ENCODE data around the gene ZNF335.
A peak's percentile ranks its signal among the peaks of the same experiment; 100 is the strongest.

Gene ZNF335

GRCh38 chr20:45971675-45972499 lies at the start of gene ZNF335:
Gene ZNF335, minus strand, starts transcription at chr20:45972203. Its CDS starts 793 bp downstream, at chr20:45971410.
- peak; percentile 89 to 99 (median 95) for DNase-seq
- intact Hi-C loops (cut with DNase I) = loop anchor here (2.0 kb wide), 2 partner anchors 37 to 117 kb away; partner anchors contain the start of genes NCOA5 and PCIF1

GRCh38 chr20:46020555-46020954 lies 48.6 kb upstream of the ZNF335 start:
- intact Hi-C loops (cut with DNase I) = loop anchor here (10.0 kb wide), 1 partner anchor 334 kb away; no protein-coding TSS in a partner anchor
- peak in 1 of 10 donors; percentile 38 for DNase-seq

- intact Hi-C loops (cut with DNase I) = no loop called here
- no peak for DNase-seq
These were observed 46.6 kb upstream of the ZNF335 start for GRCh38 chr20:46018611-46019010.

GRCh38 chr20:46018112-46018511 lies 46.1 kb upstream of the ZNF335 start:
- DNase-seq = no peak
- intact Hi-C loops (cut with DNase I) = no loop called here

- intact Hi-C loops (cut with DNase I) = no loop called here
- no peak for DNase-seq
These were observed 45.3 kb upstream of the ZNF335 start for GRCh38 chr20:46017272-46017671.

- DNase-seq = no peak
- intact Hi-C loops (cut with DNase I) = no loop called here
These were observed 42.8 kb upstream of the ZNF335 start for GRCh38 chr20:46014517-46015396.

GRCh38 chr20:46013829-46014516 lies 42.0 kb upstream of the ZNF335 start:
- intact Hi-C loops (cut with DNase I) = no loop called here
- peak in 2 of 10 donors; percentile 43 to 68 for DNase-seq

- intact Hi-C loops (cut with DNase I) = no loop called here
- DNase-seq = no peak
These were observed 41.4 kb upstream of the ZNF335 start for GRCh38 chr20:46013322-46013828.

- intact Hi-C loops (cut with DNase I) = no loop called here
- no peak for DNase-seq
These were observed 40.9 kb upstream of the ZNF335 start for GRCh38 chr20:46012921-46013320.

- intact Hi-C loops (cut with DNase I) = no loop called here
These were observed 39.9 kb upstream of the ZNF335 start for GRCh38 chr20:46011631-46012482.

GRCh38 chr20:46010491-46011391 lies 38.7 kb upstream of the ZNF335 start:
- intact Hi-C loops (cut with DNase I) = no loop called here
- peak in 1 of 10 donors; percentile 54 for DNase-seq

More at GRCh38 chr20:46011631-46012482, 39.9 kb upstream of the ZNF335 start:
- DNase-seq = peak in 1 of 10 donors; percentile 69

GRCh38 chr20:46009816-46010215 lies 37.8 kb upstream of the ZNF335 start:
- intact Hi-C loops (cut with DNase I) = no loop called here
- DNase-seq = peak in 1 of 10 donors; percentile 58

- DNase-seq = no peak
- intact Hi-C loops (cut with DNase I) = no loop called here
These were observed 35.7 kb upstream of the ZNF335 start for GRCh38 chr20:46007671-46008070.

GRCh38 chr20:46006964-46007363 lies 35.0 kb upstream of the ZNF335 start:
- no peak for DNase-seq
- intact Hi-C loops (cut with DNase I) = no loop called here

- no peak for DNase-seq
- intact Hi-C loops (cut with DNase I) = no loop called here
These were observed 34.2 kb upstream of the ZNF335 start for GRCh38 chr20:46006022-46006705.

GRCh38 chr20:46004889-46005473 lies 33.0 kb upstream of the ZNF335 start:
- DNase-seq = no peak

GRCh38 chr20:46004187-46004586 lies 32.2 kb upstream of the ZNF335 start:
- DNase-seq = peak in 1 of 10 donors; percentile 55
- intact Hi-C loops (cut with DNase I) = no loop called here

More at GRCh38 chr20:46004889-46005473, 33.0 kb upstream of the ZNF335 start:
- intact Hi-C loops (cut with DNase I) = no loop called here

Measured in posterior cingulate gyrus (tissue), 11 donors.